Stimulated activated CD4-positive, alpha-beta T cell treated with anti-CD3 and anti-CD28 coated beads, Interleukin-2, amount 100 ng/mL, for 4 hours (primary cell): ENCODE measurements around the gene COL26A1.
"Not testable (repeated sequence)": the region's sequence is repeated elsewhere in the genome, so short reads cannot be mapped to it uniquely, and the experiment has no call there.

Experiments used
- DNase-seq: peaks from one replicate; pipeline ENCODE4 v3.0.0-alpha.2; 2020; ENCODE audit warnings: low read depth

COL26A1 gene

DNA sequence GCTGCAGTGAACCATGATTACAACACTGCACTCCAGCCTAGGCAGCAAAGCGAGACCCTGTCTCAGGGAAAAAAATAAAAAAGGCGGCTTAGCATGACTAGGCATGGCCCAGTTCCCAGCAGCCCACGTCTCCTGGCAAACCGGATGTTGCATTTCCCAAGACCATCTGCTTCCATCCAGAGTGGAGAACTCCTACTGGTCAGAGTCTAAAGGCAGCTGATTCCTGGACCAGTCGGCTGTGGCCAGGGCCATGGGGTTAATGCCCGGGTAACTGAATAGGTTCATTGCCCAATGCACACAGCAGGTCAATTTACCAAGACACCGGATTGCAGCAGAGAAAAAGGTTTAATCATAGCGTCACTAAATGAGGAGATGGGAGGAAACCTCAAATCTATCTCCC is 133.3 kb downstream of the COL26A1 start:
- no peak for DNase-seq

- DNase-seq, result no peak
Measured at GRCh38 chr7:101501351-101501750, 138.7 kb downstream of the COL26A1 start.

GRCh38 chr7:101502466-101503098 is 139.9 kb downstream of the COL26A1 start:
- no peak for DNase-seq

DNA sequence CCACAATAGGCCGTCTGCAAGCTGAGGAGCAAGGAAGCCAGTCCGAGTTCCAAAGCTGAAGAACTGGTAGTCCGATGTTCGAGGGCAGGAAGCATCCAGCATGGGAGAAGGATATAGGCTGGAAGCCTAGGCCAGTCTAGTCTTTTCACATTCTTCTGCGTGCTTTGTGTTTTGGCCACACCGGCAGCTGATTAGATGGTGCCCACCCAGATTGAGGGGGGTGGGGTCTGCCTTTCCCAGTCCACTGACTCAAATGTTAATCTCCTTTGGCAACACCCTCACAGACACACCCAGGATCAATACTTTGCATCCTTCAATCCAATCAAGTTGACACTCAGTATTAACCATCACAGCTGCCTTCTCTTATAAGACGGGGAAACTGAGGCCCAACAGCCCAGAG is 142.8 kb downstream of the COL26A1 start:
- DNase-seq, result not testable (repeated sequence)

DNA sequence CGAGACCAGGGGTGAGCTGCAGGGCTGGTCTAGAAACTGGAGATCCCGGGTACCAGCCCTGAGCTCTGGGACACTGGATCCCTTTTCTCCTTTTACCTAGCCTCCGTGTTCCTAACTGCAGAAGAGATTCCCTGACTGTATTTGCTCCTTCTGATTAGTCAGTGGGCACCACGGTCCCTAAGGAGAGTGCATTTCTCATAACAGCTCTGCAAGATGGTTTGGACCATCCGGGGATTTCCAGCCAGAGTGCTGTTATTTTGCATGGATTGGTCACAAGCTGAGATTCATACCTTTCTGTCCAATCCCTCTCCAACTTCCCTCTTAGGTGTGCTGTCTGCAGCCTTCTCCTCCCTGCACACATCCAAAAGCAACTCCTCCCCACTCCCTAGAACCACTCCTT is 143.9 kb downstream of the COL26A1 start:
- DNase-seq, result no peak

- no peak for DNase-seq
Measured at GRCh38 chr7:101507327-101507726, 144.7 kb downstream of the COL26A1 start.

GRCh38 chr7:101507791-101508252 is 145.1 kb downstream of the COL26A1 start:
- no peak for DNase-seq

- no peak for DNase-seq
Measured at GRCh38 chr7:101510297-101510696, 147.6 kb downstream of the COL26A1 start.

- no peak for DNase-seq
Measured at GRCh38 chr7:101511965-101512364, 149.3 kb downstream of the COL26A1 start.

DNA sequence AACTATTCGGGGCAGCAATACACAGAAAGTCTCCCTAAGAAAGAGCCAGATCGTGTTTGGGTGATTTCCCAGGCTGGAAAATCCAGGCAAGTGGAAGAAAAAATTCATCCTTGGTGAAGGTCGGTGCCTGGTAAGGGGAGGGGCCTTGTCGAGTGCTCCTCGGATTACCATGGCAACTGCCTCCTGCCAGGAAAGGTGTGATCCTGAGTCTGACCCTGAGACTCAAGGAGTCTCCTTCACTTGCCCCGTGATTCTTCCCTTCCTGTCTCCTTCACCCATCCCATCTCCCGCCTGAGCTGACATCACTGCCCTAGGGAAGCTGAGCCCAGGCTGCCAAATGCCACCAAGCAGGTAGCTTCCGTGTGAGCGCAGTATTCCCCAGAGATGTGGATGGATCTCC is 154.2 kb downstream of the COL26A1 start:
- no peak for DNase-seq

- DNase-seq, result no peak
Measured at GRCh38 chr7:101517304-101517703, 154.6 kb downstream of the COL26A1 start.

GRCh38 chr7:101518336-101518735 is 155.7 kb downstream of the COL26A1 start:
- DNase-seq, result no peak

GRCh38 chr7:101519324-101520023 is 156.8 kb downstream of the COL26A1 start:
- no peak for DNase-seq

DNA sequence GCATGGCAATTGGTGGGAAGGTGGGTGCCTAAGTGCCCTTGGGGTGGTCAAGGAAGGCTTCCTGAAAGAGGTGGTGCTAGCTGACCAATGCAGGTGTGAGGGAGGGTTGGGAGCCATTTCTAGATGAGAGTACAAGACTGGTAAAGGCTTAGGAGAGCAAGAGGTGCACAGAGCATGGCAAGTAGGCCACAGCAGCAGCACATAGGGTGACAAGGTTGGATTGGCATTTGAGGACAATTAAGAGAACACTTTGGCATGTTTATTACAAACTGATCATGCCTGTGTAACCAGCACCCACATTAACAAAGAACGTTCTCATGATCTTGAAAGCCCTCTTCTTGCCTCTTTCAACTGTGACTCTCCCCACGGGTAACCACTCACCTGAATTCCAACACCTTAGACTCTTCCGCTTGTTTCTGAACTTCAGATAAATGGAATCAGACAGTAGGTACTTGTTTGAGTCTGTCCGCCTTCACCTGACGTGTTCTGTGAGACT is 158.8 kb downstream of the COL26A1 start:
- no peak for DNase-seq

DNA sequence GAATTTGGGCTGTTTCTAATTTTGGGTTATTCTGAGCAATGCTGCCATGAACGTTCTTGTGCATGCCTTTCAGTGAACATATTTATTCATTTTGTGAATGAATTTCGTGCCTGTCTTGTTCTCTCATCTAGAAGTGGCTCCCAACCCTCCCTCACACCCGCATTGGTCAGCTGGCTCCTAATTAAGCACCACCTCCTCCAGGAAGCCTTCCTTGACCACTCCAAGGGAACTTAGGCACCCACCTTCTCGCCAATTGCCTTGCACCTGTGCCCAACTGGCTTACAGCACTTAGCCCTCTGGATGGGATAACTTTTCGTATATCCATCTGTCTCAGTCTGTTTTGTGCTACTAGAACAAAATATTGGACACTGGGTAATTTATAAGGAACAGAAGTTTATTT is 159.3 kb downstream of the COL26A1 start:
- DNase-seq, result no peak

GRCh38 chr7:101527844-101528667 is 165.4 kb downstream of the COL26A1 start:
- no peak for DNase-seq

DNA sequence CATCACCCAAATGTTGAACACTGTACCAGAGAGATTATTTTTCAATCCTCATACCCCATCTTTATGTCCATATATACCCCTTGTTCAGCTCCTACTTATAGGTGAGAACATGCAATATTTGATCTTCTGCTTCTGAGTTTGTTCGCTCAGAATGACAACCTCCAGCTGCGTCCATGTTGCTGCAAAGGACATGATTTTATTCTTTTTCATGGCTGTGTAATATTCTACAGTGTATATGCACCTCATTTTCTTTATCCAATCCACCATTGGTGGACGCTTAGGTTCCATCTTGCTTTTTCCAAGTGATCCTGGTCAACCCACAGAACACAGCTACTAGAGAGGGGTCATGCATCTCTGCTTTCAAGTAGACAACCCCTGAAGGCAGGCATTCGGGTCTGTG is 166.9 kb downstream of the COL26A1 start:
- no peak for DNase-seq

GRCh38 chr7:101531726-101532357 is 169.2 kb downstream of the COL26A1 start:
- no peak for DNase-seq

- DNase-seq, result no peak
Measured at GRCh38 chr7:101532400-101533102, 169.9 kb downstream of the COL26A1 start.

GRCh38 chr7:101533103-101533465 is 170.4 kb downstream of the COL26A1 start:
- no peak for DNase-seq

GRCh38 chr7:101534015-101534803 is 171.5 kb downstream of the COL26A1 start:
- no peak for DNase-seq
